ENCODE data around the gene NDUFA12.

The NDUFA12 gene

DNA sequence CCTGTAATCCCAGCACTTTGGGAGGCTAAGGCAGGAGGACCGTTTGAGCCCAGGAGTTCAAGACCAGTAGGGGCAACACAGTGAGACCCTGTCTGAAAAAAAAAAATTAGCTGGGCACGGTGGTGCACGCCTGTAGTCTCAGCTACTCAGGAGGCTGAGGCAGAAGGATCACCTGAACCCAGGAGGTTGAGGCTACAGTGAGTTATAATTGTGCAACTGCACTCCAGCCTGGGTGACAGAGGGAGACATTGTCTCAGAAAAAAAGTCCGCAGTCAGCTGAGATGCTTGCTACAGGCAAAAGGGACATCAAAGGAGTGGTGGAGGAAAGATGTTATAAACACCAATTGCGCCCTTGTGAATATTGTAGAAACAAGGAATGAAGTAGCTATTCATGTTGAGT lies 77.8 kb downstream of the NDUFA12 start:
- no peaks in the 10 kb centered on the region for H3K36me3 ChIP-seq (ENCODE audit: control insufficient read depth in 5 of 5, insufficient read depth in 5 of 5, low read length in 5 of 5)
- no peaks in the 10 kb centered on the region for H3K9me3 ChIP-seq (ENCODE audit: control insufficient read depth in 5 of 5, low read length in 5 of 5)
- no peaks in the 10 kb centered on the region for H3K27me3 ChIP-seq (ENCODE audit: control insufficient read depth in 5 of 5, insufficient read depth in 4 of 5, low read length in 5 of 5)
- H3K27ac ChIP-seq (ENCODE audit: low read depth, low read length), result no peak overlapping the region
- H3K4me1 ChIP-seq (ENCODE audit: control insufficient read depth in 5 of 5, insufficient read depth in 5 of 5, low read length in 5 of 5), result no peaks in the 10 kb centered on the region
- H3K4me3 ChIP-seq (ENCODE audit: low read depth in 1 of 5, low read length in 5 of 5), result no peak overlapping the region
- no peak overlapping the region for H3K9ac ChIP-seq (ENCODE audit: low read length in 5 of 5)

DNA sequence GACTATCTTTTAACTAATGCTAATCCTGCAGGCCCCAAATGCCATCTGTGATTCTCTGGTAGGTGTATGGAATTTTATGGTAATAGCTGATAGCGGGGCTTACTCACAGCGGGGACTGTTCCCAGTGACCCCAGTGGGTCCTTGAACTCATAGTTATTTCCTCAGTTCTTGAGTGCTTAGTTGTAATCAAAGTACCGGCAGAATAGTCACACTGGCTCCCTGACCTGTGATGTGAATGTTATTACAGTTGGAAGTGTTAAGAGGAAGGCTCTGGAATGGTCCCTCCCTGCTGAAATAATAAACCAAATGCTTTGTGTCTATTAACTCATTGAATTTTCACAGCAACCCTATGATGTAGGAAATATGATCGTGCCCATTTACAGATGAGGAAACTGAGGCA lies 78.3 kb downstream of the NDUFA12 start:
- no peaks in the 10 kb centered on the region for H3K27me3 ChIP-seq (ENCODE audit: control insufficient read depth in 5 of 5, insufficient read depth in 4 of 5, low read length in 5 of 5)
- H3K9ac ChIP-seq (ENCODE audit: low read length in 5 of 5), result no peak overlapping the region
- no peak overlapping the region for H3K27ac ChIP-seq (ENCODE audit: low read depth, low read length)
- no peaks in the 10 kb centered on the region for H3K9me3 ChIP-seq (ENCODE audit: control insufficient read depth in 5 of 5, low read length in 5 of 5)
- H3K4me1 ChIP-seq (ENCODE audit: control insufficient read depth in 5 of 5, insufficient read depth in 5 of 5, low read length in 5 of 5), result no peaks in the 10 kb centered on the region
- H3K36me3 ChIP-seq (ENCODE audit: control insufficient read depth in 5 of 5, insufficient read depth in 5 of 5, low read length in 5 of 5), result no peaks in the 10 kb centered on the region
- H3K4me3 ChIP-seq (ENCODE audit: low read depth in 1 of 5, low read length in 5 of 5), result no peak overlapping the region

DNA sequence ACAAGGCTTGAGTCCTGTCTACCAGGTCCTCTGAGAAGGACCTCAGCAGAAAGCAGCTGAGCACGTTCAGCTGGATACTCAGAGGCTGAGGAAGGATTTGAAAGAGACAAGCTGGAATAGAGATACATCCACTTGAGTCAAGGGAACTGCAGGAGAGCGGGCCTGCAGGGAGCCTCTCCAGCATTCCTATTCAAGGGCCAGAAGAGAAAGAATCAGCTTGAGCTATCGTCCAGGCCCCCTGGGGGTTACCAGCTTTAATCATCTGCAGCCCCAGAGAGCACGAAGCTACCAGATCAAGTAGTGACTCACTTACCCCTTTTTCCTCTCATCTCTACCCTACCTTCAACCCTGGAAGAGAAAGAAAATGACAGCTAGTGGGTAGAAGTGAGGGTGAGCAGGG lies 80.9 kb downstream of the NDUFA12 start:
- Histone ChIP-seq H3K27me3 (ENCODE audit: control insufficient read depth in 5 of 5, insufficient read depth in 4 of 5, low read length in 5 of 5) (no peaks in the 10 kb centered on the region), H3K4me1 (ENCODE audit: control insufficient read depth in 5 of 5, insufficient read depth in 5 of 5, low read length in 5 of 5) (no peaks in the 10 kb centered on the region), H3K9ac (ENCODE audit: low read length in 5 of 5) (no peak overlapping the region), H3K27ac (ENCODE audit: low read depth, low read length) (no peak overlapping the region), H3K9me3 (ENCODE audit: control insufficient read depth in 5 of 5, low read length in 5 of 5) (no peaks in the 10 kb centered on the region), H3K36me3 (ENCODE audit: control insufficient read depth in 5 of 5, insufficient read depth in 5 of 5, low read length in 5 of 5) (no peaks in the 10 kb centered on the region), H3K4me3 (ENCODE audit: low read depth in 1 of 5, low read length in 5 of 5) (no peak overlapping the region)

Measured in subcutaneous abdominal adipose tissue (tissue), 5 donors.